Activated CD8-positive, alpha-beta memory T cell treated with anti-CD3 and anti-CD28 coated beads for 24 hours (primary cell): Measurements from ENCODE around the gene MAGEA9B.
"Not testable (repeated sequence)": the region's sequence is repeated elsewhere in the genome, so short reads cannot be mapped to it uniquely, and the experiment has no call there.

ENCODE experiments used
- DNase-seq: peaks from one replicate; pipeline ENCODE4 v3.0.0-alpha.2; 2020

MAGEA9B gene

GRCh38 chrX:149587359-149587758 is at the start of gene MAGEA9B:
TSS of gene MAGEA9B (minus strand) at chrX:149587459. CDS start at chrX:149583179, 4,280 bp downstream.
- not testable (repeated sequence) for DNase-seq

- DNase-seq: no peak
These were observed 46.3 kb upstream of the MAGEA9B start for GRCh38 chrX:149633511-149633910.

DNA sequence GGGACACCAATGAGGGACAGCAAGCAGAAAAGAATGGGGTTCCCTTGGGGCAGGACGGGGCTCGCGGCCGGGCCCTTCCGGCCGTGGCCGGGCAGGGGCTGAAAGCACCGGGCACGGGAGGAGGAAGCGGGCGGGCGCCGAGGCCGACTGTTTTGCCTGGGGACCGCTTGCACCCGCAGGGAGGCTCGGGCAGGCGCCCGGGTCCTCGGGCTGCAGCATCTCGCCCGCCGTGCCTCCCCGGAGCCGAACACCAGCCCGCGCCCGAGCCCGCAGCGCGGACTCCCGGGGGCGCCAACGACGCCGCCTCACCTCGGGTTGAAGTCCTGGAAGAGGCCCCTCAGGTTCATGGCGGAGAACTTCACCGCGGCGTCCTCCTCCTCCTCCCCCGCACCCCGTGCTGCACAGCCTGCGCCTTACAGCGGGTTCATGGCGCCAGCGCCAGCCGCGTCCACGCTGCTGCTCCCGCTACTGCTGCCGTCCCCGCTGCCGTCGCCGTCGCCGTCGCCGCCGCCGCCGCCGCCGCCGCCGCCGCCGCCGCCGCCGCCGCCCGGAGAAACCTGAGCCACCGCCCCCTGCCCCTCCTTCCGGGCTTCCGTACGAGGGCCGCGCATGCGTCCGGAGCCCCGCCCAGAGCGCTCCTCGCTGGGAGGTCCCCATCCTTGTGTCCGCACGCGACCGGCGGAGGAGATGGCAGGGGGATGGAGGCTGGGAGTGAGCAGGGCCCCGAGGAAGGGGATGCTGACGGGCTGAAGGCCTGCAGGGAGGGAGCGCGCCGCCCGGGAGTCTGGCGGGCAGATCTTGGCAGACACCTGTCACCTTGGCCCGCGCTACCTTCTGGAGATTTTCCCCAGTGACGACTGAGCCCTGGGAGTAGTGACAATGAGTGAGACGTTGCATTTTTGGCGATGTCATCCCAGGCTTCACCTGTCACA is 44.2 kb upstream of the MAGEA9B start, which contains the start of gene TMEM185A:
TMEM185A (minus strand) TSS at position 559 of the 932 bp plus-strand sequence; CDS start at position 347, 212 bp downstream.
- peak; percentile 88 for DNase-seq

DNA sequence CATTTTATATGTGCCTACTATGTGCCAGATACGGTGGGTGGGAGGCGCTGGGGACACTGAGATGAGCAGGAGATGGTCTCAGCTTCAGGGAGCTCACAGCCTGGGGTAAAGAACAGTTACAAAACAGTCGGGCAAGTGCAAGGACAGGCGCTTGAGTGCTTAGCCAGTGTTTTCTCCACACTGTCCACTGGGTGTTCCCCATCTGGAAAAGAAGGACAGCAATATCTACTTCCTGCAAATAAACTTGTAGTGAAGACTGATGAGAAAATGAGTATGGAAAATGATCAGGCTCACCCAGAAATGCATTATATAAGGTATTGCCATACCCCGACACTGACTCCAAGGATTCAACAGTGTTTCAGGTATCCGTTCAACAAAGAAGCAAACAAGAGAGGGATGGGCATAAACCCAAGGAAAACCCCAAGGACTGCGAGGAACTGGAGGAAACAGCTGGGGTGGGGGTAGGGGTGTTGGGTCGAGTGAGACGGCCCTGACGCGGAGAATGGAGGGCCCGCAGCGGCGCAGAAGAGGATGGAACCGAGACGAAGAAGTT is 43.5 kb upstream of the MAGEA9B start:
- DNase-seq: no peak

DNA sequence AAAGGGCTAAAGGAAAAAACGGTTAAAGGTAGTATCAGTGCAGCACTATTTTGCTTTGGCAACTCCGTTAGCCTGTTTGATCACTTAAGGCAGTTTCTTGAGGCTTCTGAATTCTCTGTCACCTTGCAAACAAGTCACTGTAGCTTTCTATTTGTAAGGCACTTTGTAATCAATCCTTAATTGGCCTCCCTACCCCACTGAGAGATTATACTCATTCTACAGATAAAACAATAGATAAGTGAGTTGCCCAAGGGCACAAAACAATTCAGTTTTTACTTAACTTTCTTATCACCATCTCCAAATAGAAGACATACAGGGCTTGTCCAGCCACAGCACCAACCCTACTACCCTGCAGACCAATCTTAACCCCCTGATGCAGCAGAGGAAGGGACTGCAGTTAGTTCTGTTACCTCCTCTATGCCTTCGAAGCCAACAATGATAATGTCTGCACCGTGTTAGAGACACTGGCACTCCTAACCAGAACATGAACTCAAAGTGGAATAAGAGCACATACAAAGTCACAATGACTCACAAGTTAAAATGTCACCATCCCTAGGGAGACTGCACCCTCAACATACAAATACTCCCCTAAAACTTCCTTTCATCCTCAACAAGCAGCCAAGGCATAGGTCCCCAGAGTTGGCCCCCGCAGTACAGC is 42.6 kb upstream of the MAGEA9B start:
- no peak for DNase-seq

GRCh38 chrX:149628768-149629167 is 41.5 kb upstream of the MAGEA9B start:
- no peak for DNase-seq

DNA sequence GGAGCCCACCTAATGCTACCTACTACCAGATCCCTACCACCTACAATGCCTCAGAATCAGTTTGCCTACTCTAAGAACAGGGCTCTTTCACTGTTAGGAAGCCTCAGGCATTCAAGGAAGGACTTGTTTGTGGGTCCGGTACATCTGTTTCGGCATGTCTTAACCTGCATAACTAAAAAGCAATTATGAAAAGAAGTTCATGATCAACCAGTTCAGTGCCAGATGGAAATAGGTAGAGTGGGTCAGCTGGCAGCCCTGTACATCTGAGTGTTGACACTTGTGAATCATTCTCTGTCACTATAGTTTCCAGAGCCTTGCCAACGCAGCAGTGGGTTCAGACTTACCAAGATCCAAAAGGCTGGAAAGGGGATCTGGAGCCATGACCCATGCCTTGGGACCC is 41.0 kb upstream of the MAGEA9B start:
- DNase-seq: no peak

DNA sequence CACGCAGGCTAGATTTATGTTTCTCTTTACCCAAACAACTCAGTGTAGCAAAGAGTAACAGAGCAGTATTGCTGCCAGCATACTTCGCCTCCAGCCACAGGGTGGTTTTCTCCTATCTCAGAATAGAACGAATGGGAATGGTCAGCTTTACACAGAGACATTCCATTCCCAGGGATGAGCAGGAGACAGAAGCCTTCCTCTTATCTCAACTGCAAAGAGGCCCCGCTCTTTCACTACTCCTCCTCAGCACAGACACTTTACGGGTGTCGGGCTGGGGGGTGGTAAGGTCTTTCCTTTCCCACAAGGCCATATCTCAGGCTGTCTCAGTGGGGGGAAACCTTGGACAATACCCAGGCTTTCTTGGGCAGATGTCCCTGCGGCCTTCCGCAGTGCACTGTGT is 39.6 kb upstream of the MAGEA9B start:
- DNase-seq: not testable (repeated sequence)

GRCh38 chrX:149619662-149620061 is 32.4 kb upstream of the MAGEA9B start:
- DNase-seq: not testable (repeated sequence)

DNA sequence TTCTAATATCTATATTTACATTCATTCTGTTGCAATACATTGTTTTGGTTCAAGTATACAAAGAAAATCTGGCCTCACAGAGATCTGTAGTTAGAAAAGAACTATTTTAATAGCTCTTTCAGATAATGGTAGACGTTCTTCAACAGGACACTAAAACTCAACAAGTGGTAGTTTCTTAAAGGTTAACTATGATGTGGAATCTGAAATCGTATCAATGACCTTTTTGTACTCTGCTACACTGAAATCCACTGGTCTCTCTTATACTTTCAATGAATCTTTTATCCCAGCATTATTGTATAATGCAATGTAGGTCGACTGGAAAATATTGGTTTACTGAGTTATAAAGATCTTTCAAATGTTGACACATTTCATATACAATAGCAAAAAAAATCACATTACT is 31.6 kb upstream of the MAGEA9B start:
- DNase-seq: no peak

DNA sequence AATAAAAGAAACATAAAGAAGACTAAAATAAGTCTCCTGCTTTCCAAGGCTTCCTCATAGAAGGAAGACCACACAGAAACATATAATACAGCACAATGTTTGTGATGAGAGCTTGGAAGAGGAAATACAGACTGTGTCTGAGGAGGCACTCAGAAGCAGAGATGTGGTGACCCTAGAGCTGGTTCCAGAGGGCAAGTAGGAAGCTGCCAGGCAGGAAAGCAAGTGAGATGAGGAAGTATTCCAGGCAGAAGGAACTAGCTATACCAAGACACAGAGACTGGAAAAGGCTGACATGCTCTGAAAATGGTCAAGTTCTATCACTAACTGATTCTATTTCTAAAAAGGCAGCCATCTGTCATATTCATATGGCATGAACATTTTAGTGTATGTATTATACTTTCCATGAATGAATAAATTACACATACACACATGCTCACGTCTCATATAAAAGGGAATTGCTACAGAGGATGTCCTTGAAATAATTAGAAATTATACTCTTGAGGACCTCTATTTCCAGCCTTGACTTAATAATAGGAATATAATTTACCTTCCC is 24.4 kb upstream of the MAGEA9B start:
- no peak for DNase-seq

DNA sequence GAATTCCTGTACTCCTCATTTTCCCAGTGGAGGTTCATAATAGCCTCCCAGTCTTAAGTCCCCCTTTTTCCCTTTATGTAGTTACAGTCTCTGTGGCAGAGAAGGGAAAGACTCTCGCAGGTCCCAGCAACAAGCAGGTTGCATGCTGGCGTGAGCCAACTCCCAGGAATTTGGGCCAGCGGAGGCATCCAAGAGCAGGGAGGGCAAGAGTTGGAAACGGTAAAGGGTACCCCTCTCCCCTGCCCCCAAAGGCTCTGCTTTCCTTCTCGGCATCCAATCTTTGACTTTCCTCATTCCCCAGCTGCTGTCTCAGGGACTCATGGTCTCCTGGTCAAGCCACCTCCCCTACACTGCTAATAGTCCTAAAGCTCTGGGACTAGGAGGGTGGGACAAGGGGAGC is 23.3 kb upstream of the MAGEA9B start:
- DNase-seq: no peak

DNA sequence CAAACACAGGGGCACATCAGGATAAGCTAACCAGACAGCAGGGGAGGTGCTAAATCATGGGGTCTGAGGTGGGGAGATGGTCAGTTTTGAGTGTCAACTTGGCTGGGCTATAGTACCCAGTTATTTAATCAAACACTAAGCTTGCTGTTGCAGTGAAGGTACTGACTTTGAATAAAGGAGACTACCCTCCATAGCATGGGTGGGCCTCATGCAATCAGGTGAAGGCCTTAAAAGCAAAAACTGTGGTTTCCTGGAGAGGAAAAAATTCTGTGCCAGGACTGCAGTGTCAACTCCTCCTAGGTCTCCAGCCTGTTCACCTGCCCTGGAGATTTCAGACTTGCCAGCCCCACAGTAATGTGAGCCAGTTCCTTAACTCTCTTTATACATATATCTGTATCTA is 20.4 kb upstream of the MAGEA9B start:
- DNase-seq: no peak

- DNase-seq: not testable (repeated sequence)
These were observed 18.1 kb upstream of the MAGEA9B start for GRCh38 chrX:149605248-149605885.

DNA sequence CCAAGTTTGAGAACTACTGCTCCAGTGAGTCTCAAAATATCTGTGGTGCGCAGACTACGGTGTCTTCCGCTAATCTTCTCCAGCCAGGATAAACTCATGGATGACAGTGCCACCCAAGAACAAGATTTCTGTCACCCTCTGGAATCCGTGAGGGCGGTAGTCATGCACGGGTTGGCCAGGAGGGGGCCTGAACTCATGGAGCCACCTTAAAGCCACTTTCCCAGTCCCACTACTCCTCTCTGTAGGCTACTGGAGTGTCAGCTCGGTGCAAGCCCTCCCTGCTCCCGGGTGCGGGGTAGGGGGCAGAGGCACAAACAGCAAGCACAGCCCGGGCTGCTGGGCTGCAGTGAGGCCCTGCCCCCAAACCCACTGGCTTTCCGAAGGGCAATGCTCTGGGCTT is 11.3 kb upstream of the MAGEA9B start:
- DNase-seq: not testable (repeated sequence)

DNA sequence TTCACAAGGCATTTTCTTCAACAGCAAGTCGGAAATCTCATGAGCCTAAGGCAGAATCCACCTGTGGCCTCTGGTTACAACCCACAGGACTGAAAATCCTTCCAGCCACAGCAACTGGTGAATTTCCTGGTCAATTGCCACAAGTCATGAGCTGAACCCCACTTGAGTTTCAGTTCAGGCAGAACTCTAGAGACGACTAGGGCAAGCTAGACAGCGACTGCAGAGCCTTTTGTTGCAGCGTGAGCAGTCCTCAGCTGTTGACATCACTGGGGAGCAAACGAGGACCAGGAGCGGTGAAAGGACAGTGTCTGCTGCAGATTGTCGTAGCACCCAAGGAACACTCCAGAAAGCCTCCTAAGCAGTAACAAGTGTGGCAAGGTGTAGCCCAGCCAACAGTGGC is 8.7 kb upstream of the MAGEA9B start:
- not testable (repeated sequence) for DNase-seq

GRCh38 chrX:149595214-149595613 is 8.0 kb upstream of the MAGEA9B start, which contains the start of gene HSFX2:
TSS of gene HSFX2 (minus strand) at chrX:149595314. CDS start at chrX:149594700, 614 bp downstream.
- not testable (repeated sequence) for DNase-seq

DNA sequence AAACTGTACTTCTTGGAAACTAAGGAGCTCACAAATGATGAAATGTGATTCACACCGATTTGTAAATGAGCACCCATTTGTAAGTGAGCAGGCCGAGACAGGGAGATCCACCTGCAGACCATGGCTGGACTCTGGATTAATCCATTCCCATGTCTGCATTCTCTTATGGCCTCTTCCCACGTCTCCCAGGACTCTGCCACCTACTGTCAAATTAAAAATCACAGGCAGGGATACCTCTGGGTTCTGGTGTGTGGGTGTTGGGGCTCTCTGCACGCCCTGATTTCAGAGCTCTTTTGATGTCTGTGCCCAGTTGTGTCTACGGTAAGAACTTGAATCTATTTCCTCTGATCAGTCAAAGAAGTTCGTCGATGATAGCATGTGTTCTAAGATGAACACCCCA is 3.7 kb upstream of the MAGEA9B start:
- DNase-seq: not testable (repeated sequence)

GRCh38 chrX:149585631-149586030 is 1.6 kb downstream of the MAGEA9B start:
- DNase-seq: not testable (repeated sequence)

DNA sequence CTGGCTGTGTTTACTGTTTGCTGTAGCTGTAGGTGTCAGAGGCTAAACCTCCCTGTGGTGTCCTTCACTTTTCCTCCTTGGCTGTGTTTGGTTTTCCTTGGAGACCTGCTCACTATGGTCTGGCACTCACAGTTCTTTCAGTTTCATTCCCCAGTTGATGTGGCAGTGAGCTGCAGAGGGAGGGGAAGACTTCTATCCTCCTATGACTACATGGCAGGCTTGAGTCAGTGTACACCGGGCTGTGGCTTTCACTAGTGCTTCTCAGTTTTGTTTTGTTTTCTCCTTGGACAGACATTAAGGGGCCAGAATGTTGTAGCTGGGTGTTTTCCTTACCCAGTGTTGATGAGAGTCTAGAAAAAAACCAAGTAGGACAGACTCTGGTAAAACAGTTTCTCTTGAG is 13.8 kb downstream of the MAGEA9B start:
- DNase-seq: not testable (repeated sequence)

- no peak for DNase-seq
These were observed 14.5 kb downstream of the MAGEA9B start for GRCh38 chrX:149572743-149573142.

DNA sequence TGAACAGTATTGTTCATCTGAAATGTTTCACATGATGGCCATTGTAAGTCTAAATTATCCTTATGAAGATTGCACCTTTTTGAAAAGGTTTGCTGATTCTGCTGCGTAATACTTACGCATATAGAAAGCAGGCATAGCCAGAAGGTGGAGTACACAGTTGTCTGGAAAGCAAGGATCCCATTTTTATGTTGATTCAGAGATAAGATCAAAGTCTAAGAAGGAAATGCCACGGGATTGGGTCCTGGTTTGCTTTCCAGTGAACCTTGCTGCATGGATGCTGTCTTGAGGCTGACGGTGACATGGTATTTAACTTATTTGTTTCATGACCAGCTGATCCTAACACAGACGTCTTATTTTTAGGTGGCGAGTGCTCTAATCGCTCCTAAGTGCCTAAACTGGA is 15.5 kb downstream of the MAGEA9B start:
- DNase-seq: no peak

- DNase-seq: no peak
These were observed 16.6 kb downstream of the MAGEA9B start for GRCh38 chrX:149570668-149571067.
